GM23338 (cell line): Measurements from ENCODE around the gene GNPTG. TPM values are rescaled to one million over a fixed set of nuclear protein-coding genes. Genes with fewer than 3 reads are reported as not detected.

Source experiments
- ATAC-seq: fragments of 200-7000 bp; cut with Tn5 transposase; 3 replicates; pipeline ENCODE4 v1.9.1; 2020
- DNase-seq: peaks from one replicate; pipeline ENCODE4 v3.0.0-alpha.2; 2015; ENCODE audit warnings: low spot score
- H2AFZ ChIP-seq: fragments of 200-600 bp; sonication (generic); 2 replicates; pipeline ENCODE4 v1.8.0; 2016; ENCODE audit warnings: antibody characterized with exemption, mild to moderate bottlenecking, moderate library complexity
- H3F3A ChIP-seq: fragments of 200-600 bp; sonication (generic); replicated peaks from 2 replicates; pipeline ENCODE4 v1.8.0; 2017; ENCODE audit warnings: antibody characterized with exemption, mixed run types, low read depth
- H3K27ac ChIP-seq: fragments of 200-600 bp; sonication (generic); 2 replicates; pipeline ENCODE4 v1.6.1; 2016; ENCODE audit warnings: low read depth
- H3K27me3 ChIP-seq: fragments of 200-600 bp; sonication (generic); 2 replicates; pipeline ENCODE4 v1.8.0; 2016; ENCODE audit warnings: mild to moderate bottlenecking, mixed run types, moderate library complexity; ENCODE audit not compliant: insufficient read depth
- H3K36me3 ChIP-seq: fragments of 200-600 bp; sonication (generic); 2 replicates; pipeline ENCODE4 v1.8.0; 2016; ENCODE audit warnings: mild to moderate bottlenecking; ENCODE audit not compliant: insufficient read depth
- H3K4me1 ChIP-seq: fragments of 200-600 bp; sonication (generic); 2 replicates; pipeline ENCODE4 v1.8.0; 2016; ENCODE audit warnings: mild to moderate bottlenecking, moderate library complexity; ENCODE audit not compliant: insufficient read depth
- H3K4me2 ChIP-seq: fragments of 200-600 bp; sonication (generic); 2 replicates; pipeline ENCODE4 v1.7.1; 2017; ENCODE audit warnings: mixed run types
- H3K4me3 ChIP-seq: fragments of 200-600 bp; sonication (generic); 2 replicates; pipeline ENCODE4 v1.6.1; 2016; ENCODE audit warnings: mixed run types
- H3K79me2 ChIP-seq: fragments of 200-600 bp; sonication (generic); replicated peaks from 2 replicates; pipeline ENCODE4 v1.8.0; 2017; ENCODE audit warnings: mild to moderate bottlenecking; ENCODE audit not compliant: insufficient read depth
- H3K9me2 ChIP-seq: fragments of 200-600 bp; sonication (generic); 2 replicates; pipeline ENCODE4 v1.8.0; 2017; ENCODE audit not compliant: insufficient read depth
- H4K20me1 ChIP-seq: fragments of 200-600 bp; sonication (generic); replicated peaks from 2 replicates; pipeline ENCODE4 v1.8.0; 2017; ENCODE audit warnings: mild to moderate bottlenecking; ENCODE audit not compliant: insufficient read depth
- H3K27ac Mint-ChIP-seq: 2 replicates; pipeline ENCODE4 v1.8.0; 2020; ENCODE audit warnings: inconsistent platforms, mild to moderate bottlenecking, moderate library complexity, mixed read lengths
- H3K27me3 Mint-ChIP-seq: 3 replicates; pipeline ENCODE4 v1.8.0; 2022; ENCODE audit warnings: low read depth, mild to moderate bottlenecking, moderate library complexity, mixed read lengths, inconsistent platforms; ENCODE audit not compliant: insufficient read depth, poor library complexity
- H3K36me3 Mint-ChIP-seq: 3 replicates; pipeline ENCODE4 v1.8.0; 2021; ENCODE audit warnings: low read depth, mild to moderate bottlenecking, inconsistent platforms, moderate library complexity, mixed read lengths
- H3K4me1 Mint-ChIP-seq: 3 replicates; pipeline ENCODE4 v1.8.0; 2020; ENCODE audit warnings: mild to moderate bottlenecking, inconsistent platforms, mixed read lengths
- H3K4me3 Mint-ChIP-seq: 3 replicates; pipeline ENCODE4 v1.8.0; 2021; ENCODE audit warnings: moderate library complexity, mild to moderate bottlenecking, inconsistent platforms, mixed read lengths
- H3K9me3 Mint-ChIP-seq: 3 replicates; pipeline ENCODE4 v1.8.0; 2020; ENCODE audit warnings: moderate library complexity, mild to moderate bottlenecking, inconsistent platforms, mixed read lengths
- CREB1 ChIP-seq: fragments of 250-450 bp; sonication (Bioruptor Pico); IDR thresholded peaks from 2 replicates; pipeline ENCODE4 v1.5.0; 2020; ENCODE audit warnings: low read depth, mild to moderate bottlenecking, moderate library complexity
- EZH2 ChIP-seq: fragments of 200-600 bp; sonication (generic); IDR thresholded peaks from one replicate; pipeline ENCODE4 v1.8.0; 2017; ENCODE audit warnings: antibody characterized with exemption, mild to moderate bottlenecking, low read depth; ENCODE audit not compliant: unreplicated experiment
- JUNB ChIP-seq: IDR thresholded peaks from one replicate; pipeline ENCODE4 v1.6.1; 2016; ENCODE audit warnings: antibody characterized with exemption; ENCODE audit not compliant: unreplicated experiment
- NANOG ChIP-seq: IDR thresholded peaks from 2 replicates; pipeline ENCODE4 v1.6.1; 2016; ENCODE audit warnings: antibody characterized with exemption, borderline replicate concordance
- STAT1 ChIP-seq: IDR thresholded peaks from one replicate; pipeline ENCODE4 v1.6.1; 2016; ENCODE audit warnings: antibody characterized with exemption; ENCODE audit not compliant: unreplicated experiment
- ZNF114 ChIP-seq: fragments of 250-450 bp; sonication (Bioruptor Pico); IDR thresholded peaks from 2 replicates; pipeline ENCODE4 v1.5.0; 2020; ENCODE audit warnings: mild to moderate bottlenecking, moderate library complexity
- ZNF331 ChIP-seq: fragments of 250-450 bp; sonication (Bioruptor Pico); IDR thresholded peaks from 2 replicates; pipeline ENCODE4 v1.5.0; 2020; ENCODE audit warnings: low read depth, mild to moderate bottlenecking, moderate library complexity
- polyA plus RNA-seq: library from polyadenylated mRNA; unstranded; fragments of >200 nt; fragmentation: Nextera tagmentation; extraction: Ambion mirVana; gene quantifications from 2 replicates; pipeline ENCODE4 v1.2.1, GENCODE V29; 2016
- total RNA-seq: library from RNA; depleted of rRNA; stranded (reverse); fragments of >200 nt; shearing (Covaris generic); gene quantifications from 2 replicates; pipeline ENCODE4 v1.2.3, GENCODE V29; 2014
- TF ChIP-seq, protein P1 (sequence below): IDR thresholded peaks from 2 replicates; pipeline ENCODE4 v1.6.1; 2016; ENCODE audit warnings: antibody characterized with exemption
- TF ChIP-seq, protein P2 (sequence below): fragments of 250-450 bp; sonication (Bioruptor Pico); IDR thresholded peaks from 2 replicates; pipeline ENCODE4 v1.5.0; 2020; ENCODE audit warnings: mild to moderate bottlenecking, moderate library complexity

Gene GNPTG
- total and polyA plus RNA-seq, 2 experiments from 2014 or later, result 23.3 to 41.0 TPM

DNA sequence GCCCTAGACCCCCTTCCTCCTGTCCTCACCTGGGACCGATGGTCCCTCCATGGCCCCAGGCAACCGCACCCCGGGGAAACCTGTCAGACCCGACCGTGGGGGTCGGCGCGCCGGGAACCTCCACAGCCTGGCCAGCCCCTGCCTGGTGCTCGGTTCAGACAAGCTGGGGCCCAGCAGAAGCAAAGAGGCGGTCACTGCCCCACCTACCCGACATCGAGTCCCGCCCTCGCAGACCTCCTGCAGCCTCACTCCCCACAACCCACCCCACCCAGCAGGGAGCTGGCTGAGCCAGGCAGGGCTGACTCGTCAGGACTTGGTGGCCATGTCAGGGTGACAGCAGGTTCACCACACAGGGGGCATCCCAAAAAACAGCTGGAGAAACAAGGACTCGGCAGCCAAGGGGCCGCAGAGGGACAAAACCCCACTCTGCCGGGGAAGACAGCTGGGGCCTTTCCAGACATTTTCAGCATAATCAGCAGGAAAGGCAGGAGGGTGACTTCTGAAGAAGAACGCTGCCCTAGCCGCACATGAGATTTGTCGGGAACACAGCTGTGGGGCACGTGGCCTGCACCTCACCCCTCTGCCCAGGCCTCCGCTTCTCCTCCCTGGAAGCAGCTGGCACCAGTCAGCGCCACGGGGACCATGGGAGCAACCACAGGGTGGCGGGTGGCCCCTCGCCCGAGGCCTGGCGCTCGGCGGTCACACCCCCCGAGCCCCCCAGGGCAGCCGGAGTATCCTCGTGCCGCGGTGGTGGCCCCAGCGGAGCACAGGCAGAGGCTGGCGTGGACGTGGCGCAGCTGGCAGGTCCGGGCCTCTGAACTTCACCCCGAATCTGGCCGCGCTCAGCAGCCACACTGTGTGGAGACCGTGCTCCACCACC is 22.9 kb downstream of the GNPTG start:
- peaks cover 10% of the 10 kb centered on the region for H3K27me3 Mint-ChIP-seq
- Histone ChIP-seq H3K27ac (0 out of 2 replicates have a peak overlapping the region, but pooled peaks have one; percentile 26), H3K36me3 (no peaks in the 10 kb centered on the region), H4K20me1 (peaks cover 6% of the 10 kb centered on the region), H3K9me2 (no peaks in the 10 kb centered on the region), H3K27me3 (no peaks in the 10 kb centered on the region), H3K4me3 (no peak overlapping the region), H3K4me1 (peaks cover 12% of the 10 kb centered on the region), H3F3A (no peaks in the 10 kb centered on the region), H2AFZ (no peak overlapping the region), H3K79me2 (peaks cover 25% of the 10 kb centered on the region), H3K4me2 (no peak overlapping the region)
- TF ChIP-seq ZNF331 (CRISPR knock-in tag) (no peak), CREB1 (CRISPR knock-in tag) (no peak), JUNB (no peak), ZNF114 (CRISPR knock-in tag) (no peak), EZH2 (no peak), NANOG (no peak), STAT1 (no peak)
- TF ChIP-seq, protein P1, sequence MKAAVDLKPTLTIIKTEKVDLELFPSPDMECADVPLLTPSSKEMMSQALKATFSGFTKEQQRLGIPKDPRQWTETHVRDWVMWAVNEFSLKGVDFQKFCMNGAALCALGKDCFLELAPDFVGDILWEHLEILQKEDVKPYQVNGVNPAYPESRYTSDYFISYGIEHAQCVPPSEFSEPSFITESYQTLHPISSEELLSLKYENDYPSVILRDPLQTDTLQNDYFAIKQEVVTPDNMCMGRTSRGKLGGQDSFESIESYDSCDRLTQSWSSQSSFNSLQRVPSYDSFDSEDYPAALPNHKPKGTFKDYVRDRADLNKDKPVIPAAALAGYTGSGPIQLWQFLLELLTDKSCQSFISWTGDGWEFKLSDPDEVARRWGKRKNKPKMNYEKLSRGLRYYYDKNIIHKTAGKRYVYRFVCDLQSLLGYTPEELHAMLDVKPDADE, result no peak
- ATAC-seq (no peak), DNase-seq (no peak)
- H3K36me3 Mint-ChIP-seq, result peaks cover 10% of the 10 kb centered on the region; the same call in 1 of the 3 replicates
- peaks cover 11% of the 10 kb centered on the region for H3K4me1 Mint-ChIP-seq
- no peak overlapping the region for H3K27ac Mint-ChIP-seq
- H3K4me3 Mint-ChIP-seq, result no peak overlapping the region
- no peaks in the 10 kb centered on the region for H3K9me3 Mint-ChIP-seq

DNA sequence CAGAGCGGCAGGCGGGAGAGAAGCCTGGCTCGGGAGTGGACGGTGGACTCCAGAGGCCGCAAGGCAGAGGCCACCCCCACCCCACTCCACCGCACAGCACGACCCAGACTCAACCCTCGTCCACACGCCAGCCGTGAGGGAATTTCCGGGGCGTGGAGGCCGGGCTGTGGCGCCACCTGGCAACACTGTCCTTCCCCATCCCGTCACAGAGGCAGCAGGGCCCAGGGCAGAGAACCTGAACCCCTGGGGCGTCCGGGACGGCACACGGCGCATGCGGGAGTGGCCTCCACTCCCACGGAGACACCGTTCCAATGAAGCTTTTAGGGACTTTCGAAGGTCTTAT is 23.5 kb downstream of the GNPTG start:
- Mint-ChIP-seq H3K4me3 (no peak overlapping the region), H3K9me3 (no peaks in the 10 kb centered on the region), H3K36me3 (peaks cover 7% of the 10 kb centered on the region; the same call in 1 of the 3 replicates), H3K4me1 (peaks cover 15% of the 10 kb centered on the region), H3K27ac (no peak overlapping the region), H3K27me3 (peaks cover 14% of the 10 kb centered on the region)
- H3K27ac ChIP-seq, result no peak overlapping the region
- no peaks in the 10 kb centered on the region for H3K27me3 ChIP-seq
- peaks cover 4% of the 10 kb centered on the region for H3F3A ChIP-seq
- H3K79me2 ChIP-seq, result peaks cover 25% of the 10 kb centered on the region
- H3K9me2 ChIP-seq, result no peaks in the 10 kb centered on the region
- no peak overlapping the region for H3K4me3 ChIP-seq
- TF ChIP-seq, protein P1, result no peak
- TF ChIP-seq, protein P2, sequence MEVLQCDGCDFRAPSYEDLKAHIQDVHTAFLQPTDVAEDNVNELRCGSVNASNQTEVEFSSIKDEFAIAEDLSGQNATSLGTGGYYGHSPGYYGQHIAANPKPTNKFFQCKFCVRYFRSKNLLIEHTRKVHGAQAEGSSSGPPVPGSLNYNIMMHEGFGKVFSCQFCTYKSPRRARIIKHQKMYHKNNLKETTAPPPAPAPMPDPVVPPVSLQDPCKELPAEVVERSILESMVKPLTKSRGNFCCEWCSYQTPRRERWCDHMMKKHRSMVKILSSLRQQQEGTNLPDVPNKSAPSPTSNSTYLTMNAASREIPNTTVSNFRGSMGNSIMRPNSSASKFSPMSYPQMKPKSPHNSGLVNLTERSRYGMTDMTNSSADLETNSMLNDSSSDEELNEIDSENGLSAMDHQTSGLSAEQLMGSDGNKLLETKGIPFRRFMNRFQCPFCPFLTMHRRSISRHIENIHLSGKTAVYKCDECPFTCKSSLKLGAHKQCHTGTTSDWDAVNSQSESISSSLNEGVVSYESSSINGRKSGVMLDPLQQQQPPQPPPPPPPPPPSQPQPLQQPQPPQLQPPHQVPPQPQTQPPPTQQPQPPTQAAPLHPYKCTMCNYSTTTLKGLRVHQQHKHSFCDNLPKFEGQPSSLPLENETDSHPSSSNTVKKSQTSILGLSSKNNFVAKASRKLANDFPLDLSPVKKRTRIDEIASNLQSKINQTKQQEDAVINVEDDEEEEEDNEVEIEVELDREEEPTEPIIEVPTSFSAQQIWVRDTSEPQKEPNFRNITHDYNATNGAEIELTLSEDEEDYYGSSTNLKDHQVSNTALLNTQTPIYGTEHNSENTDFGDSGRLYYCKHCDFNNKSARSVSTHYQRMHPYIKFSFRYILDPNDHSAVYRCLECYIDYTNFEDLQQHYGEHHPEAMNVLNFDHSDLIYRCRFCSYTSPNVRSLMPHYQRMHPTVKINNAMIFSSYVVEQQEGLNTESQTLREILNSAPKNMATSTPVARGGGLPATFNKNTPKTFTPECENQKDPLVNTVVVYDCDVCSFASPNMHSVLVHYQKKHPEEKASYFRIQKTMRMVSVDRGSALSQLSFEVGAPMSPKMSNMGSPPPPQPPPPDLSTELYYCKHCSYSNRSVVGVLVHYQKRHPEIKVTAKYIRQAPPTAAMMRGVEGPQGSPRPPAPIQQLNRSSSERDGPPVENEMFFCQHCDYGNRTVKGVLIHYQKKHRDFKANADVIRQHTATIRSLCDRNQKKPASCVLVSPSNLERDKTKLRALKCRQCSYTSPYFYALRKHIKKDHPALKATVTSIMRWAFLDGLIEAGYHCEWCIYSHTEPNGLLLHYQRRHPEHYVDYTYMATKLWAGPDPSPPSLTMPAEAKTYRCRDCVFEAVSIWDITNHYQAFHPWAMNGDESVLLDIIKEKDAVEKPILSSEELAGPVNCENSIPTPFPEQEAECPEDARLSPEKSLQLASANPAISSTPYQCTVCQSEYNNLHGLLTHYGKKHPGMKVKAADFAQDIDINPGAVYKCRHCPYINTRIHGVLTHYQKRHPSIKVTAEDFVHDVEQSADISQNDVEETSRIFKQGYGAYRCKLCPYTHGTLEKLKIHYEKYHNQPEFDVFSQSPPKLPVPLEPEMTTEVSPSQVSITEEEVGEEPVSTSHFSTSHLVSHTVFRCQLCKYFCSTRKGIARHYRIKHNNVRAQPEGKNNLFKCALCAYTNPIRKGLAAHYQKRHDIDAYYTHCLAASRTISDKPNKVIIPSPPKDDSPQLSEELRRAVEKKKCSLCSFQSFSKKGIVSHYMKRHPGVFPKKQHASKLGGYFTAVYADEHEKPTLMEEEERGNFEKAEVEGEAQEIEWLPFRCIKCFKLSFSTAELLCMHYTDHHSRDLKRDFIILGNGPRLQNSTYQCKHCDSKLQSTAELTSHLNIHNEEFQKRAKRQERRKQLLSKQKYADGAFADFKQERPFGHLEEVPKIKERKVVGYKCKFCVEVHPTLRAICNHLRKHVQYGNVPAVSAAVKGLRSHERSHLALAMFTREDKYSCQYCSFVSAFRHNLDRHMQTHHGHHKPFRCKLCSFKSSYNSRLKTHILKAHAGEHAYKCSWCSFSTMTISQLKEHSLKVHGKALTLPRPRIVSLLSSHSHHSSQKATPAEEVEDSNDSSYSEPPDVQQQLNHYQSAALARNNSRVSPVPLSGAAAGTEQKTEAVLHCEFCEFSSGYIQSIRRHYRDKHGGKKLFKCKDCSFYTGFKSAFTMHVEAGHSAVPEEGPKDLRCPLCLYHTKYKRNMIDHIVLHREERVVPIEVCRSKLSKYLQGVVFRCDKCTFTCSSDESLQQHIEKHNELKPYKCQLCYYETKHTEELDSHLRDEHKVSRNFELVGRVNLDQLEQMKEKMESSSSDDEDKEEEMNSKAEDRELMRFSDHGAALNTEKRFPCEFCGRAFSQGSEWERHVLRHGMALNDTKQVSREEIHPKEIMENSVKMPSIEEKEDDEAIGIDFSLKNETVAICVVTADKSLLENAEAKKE (CRISPR knock-in tag), result no peak
- DNase-seq, result no peak
- H3K4me2 ChIP-seq, result no peak overlapping the region
- no peak for ATAC-seq
- no peaks in the 10 kb centered on the region for H3K36me3 ChIP-seq
- H3K4me1 ChIP-seq, result peaks cover 16% of the 10 kb centered on the region
- peaks cover 6% of the 10 kb centered on the region for H4K20me1 ChIP-seq
- no peak overlapping the region for H2AFZ ChIP-seq
